H1 (cell line): Measurements from ENCODE around the gene HTR6. TPM values are rescaled to one million over a fixed set of nuclear protein-coding genes. Genes with fewer than 3 reads are reported as not detected.

ENCODE experiments used
- CTCF ChIA-PET: fragments of 300-600 bp; sonication (Branson Sonifier 250); formaldehyde crosslinking; loops from one replicate; lab custom pipeline; 2021; ENCODE audit not compliant: partially characterized antibody; lab: Charles Lee
- POLR2A ChIA-PET: fragments of 300-600 bp; sonication (Branson Sonifier 250); formaldehyde crosslinking; loops from one replicate; lab custom pipeline; 2021; ENCODE audit warnings: inconsistent platforms; ENCODE audit not compliant: partially characterized antibody; lab: Charles Lee
- DNase-seq, 2 experiments: peaks; one replicate each; pipeline versions ENCODE4 v3.0.0 to v3.0.0-alpha.2; 2010 to 2022; ENCODE audit warnings: low spot score in 2 of 2, low read depth in 1 of 2, mixed read lengths in 1 of 2
- FAIRE-seq: peaks from 2 replicates; lab custom pipeline; 2011; peaks lifted over from hg19 to GRCh38; lab: Jason Lieb, UNC
- H2AFZ ChIP-seq: 2 replicates; pipeline ENCODE4 v1.8.1; 2012; ENCODE audit warnings: low read length, inconsistent platforms
- H2AK5ac ChIP-seq: 2 replicates; pipeline ENCODE4 v1.6.1; 2013; ENCODE audit warnings: low read depth, low read length
- H2BK120ac ChIP-seq: replicated peaks from 2 replicates; pipeline ENCODE3; 2013; ENCODE audit warnings: low read depth, low read length, inconsistent platforms
- H2BK12ac ChIP-seq: 2 replicates; pipeline ENCODE4 v1.6.1; 2013; ENCODE audit warnings: low read depth, low read length
- H2BK15ac ChIP-seq: 2 replicates; pipeline ENCODE4 v1.6.1; 2013; ENCODE audit warnings: low read length
- H2BK20ac ChIP-seq: 2 replicates; pipeline ENCODE4 v1.6.1; 2013; ENCODE audit warnings: low read length
- H2BK5ac ChIP-seq: 2 replicates; pipeline ENCODE4 v1.6.1; 2013; ENCODE audit warnings: low read depth, low read length
- H3K14ac ChIP-seq: 2 replicates; pipeline ENCODE4 v1.6.1; 2013; ENCODE audit warnings: inconsistent platforms; ENCODE audit not compliant: insufficient read length
- H3K18ac ChIP-seq: 2 replicates; pipeline ENCODE4 v1.6.1; 2013; ENCODE audit warnings: low read length; ENCODE audit errors: extremely low read depth
- H3K23ac ChIP-seq: 2 replicates; pipeline ENCODE4 v1.6.1; 2013; ENCODE audit warnings: inconsistent platforms; ENCODE audit not compliant: insufficient read length
- H3K23me2 ChIP-seq: 2 replicates; pipeline ENCODE4 v1.6.1; 2013; ENCODE audit warnings: low read depth, low read length
- H3K27ac ChIP-seq: 2 replicates; pipeline ENCODE4 v1.6.1; 2011; ENCODE audit warnings: low read depth, low read length, inconsistent platforms
- H3K27me3 ChIP-seq, 4 experiments: replicated peaks in 1 of 4; 1 replicate in 1 of 4; 2 replicates in 3 of 4; pipeline versions ENCODE4 v1.6.1 to v1.8.1; 2011 to 2013; ENCODE audit warnings: low read length in 3 of 4, mild to moderate bottlenecking in 3 of 4, inconsistent platforms in 2 of 4, mixed read lengths in 2 of 4, moderate library complexity in 1 of 4; ENCODE audit not compliant: control insufficient read depth in 3 of 4, insufficient read depth in 3 of 4; ENCODE audit errors: extremely low read depth in 1 of 4
- H3K36me3 ChIP-seq, 4 experiments: 2 replicates each; pipeline versions ENCODE4 v1.6.1 to v1.8.1; 2011 to 2013; ENCODE audit warnings: mild to moderate bottlenecking in 4 of 4, low read length in 3 of 4, moderate library complexity in 2 of 4, control low read depth in 1 of 4, inconsistent platforms in 1 of 4; ENCODE audit not compliant: insufficient read depth in 4 of 4, control insufficient read depth in 2 of 4
- H3K4ac ChIP-seq: replicated peaks from 2 replicates; pipeline ENCODE3; 2013; ENCODE audit warnings: low read length, low read depth, mixed read lengths, inconsistent platforms; ENCODE audit not compliant: insufficient read length
- H3K4me1 ChIP-seq, 4 experiments: replicated peaks in 1 of 4; 1 replicate in 1 of 4; 2 replicates in 3 of 4; pipeline versions ENCODE4 v1.6.1 to v1.8.1; 2011 to 2013; ENCODE audit warnings: low read length in 3 of 4, inconsistent platforms in 2 of 4, mixed read lengths in 1 of 4; ENCODE audit not compliant: insufficient read depth in 4 of 4, control insufficient read depth in 3 of 4
- H3K4me2 ChIP-seq, 2 experiments: 2 replicates each; pipeline versions ENCODE4 v1.6.1 to v1.8.1; 2011 to 2013; ENCODE audit warnings: low read depth in 2 of 2, low read length in 2 of 2, control low read depth in 1 of 2, inconsistent platforms in 1 of 2, mild to moderate bottlenecking in 1 of 2; ENCODE audit not compliant: insufficient read depth in 1 of 2
- H3K4me3 ChIP-seq, 4 experiments: fragments of 200-600, 300-600 bp in 1 of 4; sonication (generic), shearing (Covaris generic), sonication (Bioruptor Twin) in 1 of 4; 2 replicates each; pipeline versions ENCODE4 v1.5.1 to v1.8.1; 2011 to 2016; ENCODE audit warnings: low read length in 4 of 4, low read depth in 3 of 4, control low read depth in 2 of 4, inconsistent platforms in 2 of 4, mild to moderate bottlenecking in 2 of 4, mixed read lengths in 1 of 4, moderate library complexity in 1 of 4; ENCODE audit not compliant: insufficient read depth in 2 of 4; ENCODE audit errors: extremely low read depth in 1 of 4
- H3K56ac ChIP-seq: replicated peaks from 2 replicates; pipeline ENCODE3; 2013; ENCODE audit warnings: low read depth, mild to moderate bottlenecking, mixed read lengths, low read length, inconsistent platforms; ENCODE audit not compliant: insufficient read length
- H3K79me1 ChIP-seq: 2 replicates; pipeline ENCODE4 v1.6.1; 2013; ENCODE audit warnings: low read depth, low read length, control low read depth
- H3K79me2 ChIP-seq, 2 experiments: 2 replicates each; pipeline versions ENCODE4 v1.6.1 to v1.8.1; 2012 to 2013; ENCODE audit warnings: low read length in 2 of 2, mild to moderate bottlenecking in 2 of 2, inconsistent platforms in 1 of 2; ENCODE audit not compliant: insufficient read depth in 2 of 2, control insufficient read depth in 1 of 2
- H3K9ac ChIP-seq, 4 experiments: replicated peaks in 1 of 4; 1 replicate in 1 of 4; 2 replicates in 3 of 4; pipeline versions ENCODE4 v1.6.1 to v1.8.1; 2011 to 2013; ENCODE audit warnings: low read depth in 3 of 4, low read length in 3 of 4, control low read depth in 2 of 4, mild to moderate bottlenecking in 2 of 4, moderate library complexity in 2 of 4, inconsistent platforms in 1 of 4; ENCODE audit errors: extremely low read depth in 1 of 4
- H3K9me3 ChIP-seq, 2 experiments: 2 replicates each; pipeline versions ENCODE4 v1.6.1 to v1.8.1; 2012 to 2013; ENCODE audit warnings: mild to moderate bottlenecking in 2 of 2, moderate library complexity in 2 of 2, control low read depth in 1 of 2, inconsistent platforms in 1 of 2, low read depth in 1 of 2, low read length in 1 of 2, mixed read lengths in 1 of 2; ENCODE audit not compliant: insufficient read depth in 2 of 2
- H4K20me1 ChIP-seq, 2 experiments: replicated peaks in 1 of 2; 2 replicates each; pipeline versions ENCODE3 to v1.8.1; 2011 to 2013; ENCODE audit warnings: inconsistent platforms in 2 of 2, low read length in 2 of 2, mild to moderate bottlenecking in 1 of 2; ENCODE audit not compliant: insufficient read depth in 2 of 2, control insufficient read depth in 1 of 2
- H4K5ac ChIP-seq: 2 replicates; pipeline ENCODE4 v1.6.1; 2013; ENCODE audit warnings: low read length, low read depth, mixed read lengths, inconsistent platforms; ENCODE audit not compliant: insufficient read length
- H4K8ac ChIP-seq: 2 replicates; pipeline ENCODE4 v1.8.0; 2013; ENCODE audit warnings: mild to moderate bottlenecking, moderate library complexity, low read length, inconsistent platforms; ENCODE audit not compliant: insufficient read depth; ENCODE audit errors: extremely low read depth
- H4K91ac ChIP-seq: replicated peaks from 2 replicates; pipeline ENCODE3; 2013; ENCODE audit warnings: low read length, mixed read lengths, inconsistent platforms; ENCODE audit not compliant: insufficient read length
- CEBPB ChIP-seq: IDR thresholded peaks from 2 replicates; pipeline ENCODE4 v1.6.1; 2012; ENCODE audit warnings: low read depth, low read length
- EP300 ChIP-seq, 2 experiments: IDR thresholded peaks; 1 replicate in 1 of 2; 2 replicates in 1 of 2; pipeline ENCODE4 v1.6.1; 2011 to 2012; ENCODE audit warnings: low read depth in 2 of 2, low read length in 2 of 2, mild to moderate bottlenecking in 2 of 2, borderline replicate concordance in 1 of 2, inconsistent platforms in 1 of 2, moderate library complexity in 1 of 2
- POU5F1 ChIP-seq: IDR thresholded peaks from 2 replicates; pipeline ENCODE4 v1.6.1; 2011; ENCODE audit warnings: low read depth, mild to moderate bottlenecking, low read length, moderate library complexity
- RNF2 ChIP-seq: fragments of 200-900, 300-1000 bp; sonication (generic); IDR thresholded peaks from 2 replicates; pipeline ENCODE4 v1.7.1; 2016; ENCODE audit warnings: borderline replicate concordance, low read depth, mild to moderate bottlenecking, antibody characterized with exemption, low read length; ENCODE audit not compliant: poor library complexity, severe bottlenecking; ENCODE audit errors: missing control alignments
- SIRT6 ChIP-seq: IDR thresholded peaks from one replicate; pipeline ENCODE4 v1.7.1; 2012; ENCODE audit warnings: low read length, inconsistent platforms
- WGBS, 2 experiments: shearing (Covaris generic) in 1 of 2; methylation state at CpG; one replicate each; pipeline versions ENCODE4 v1.1.6 to v1.1.7; 2013 to 2015; ENCODE audit warnings: low lambda C conversion rate in 2 of 2, mixed read lengths in 2 of 2, inconsistent platforms in 1 of 2, low coverage in 1 of 2, missing lambda C conversion rate in 1 of 2; ENCODE audit not compliant: insufficient replicate concordance in 2 of 2, insufficient coverage in 1 of 2, insufficient read length in 1 of 2; ENCODE audit errors: extremely low coverage in 1 of 2, missing lambda C conversion rate in 1 of 2; 5-methylcytosine and 5-hydroxymethylcytosine counted together
- polyA plus RNA-seq, 7 experiments: library from polyadenylated mRNA; depleted of rRNA in 3 of 7; stranded (reverse) in 5 of 7; unstranded in 2 of 7; fragments of >200 nt in 5 of 7; fragments of 200-250 nt in 2 of 7; gene quantifications; 1 replicate in 5 of 7; 2 replicates in 1 of 7; 4 replicates in 1 of 7; pipeline versions ENCODE4 v1.2.1 to v1.2.3, GENCODE V29; 2011 to 2013; ENCODE audit warnings: missing spikeins in 2 of 7, mixed read lengths in 2 of 7
- total RNA-seq: library from RNA; stranded (reverse); fragmentation: NEBNext Ultra II Directional; extraction: Animal tissue kit (Norgen Biotek cat#: 25700); gene quantifications from 2 replicates; pipeline ENCODE4 v1.2.1, GENCODE V29; 2021
- TF ChIP-seq, protein P1 (sequence below), 3 experiments: IDR thresholded peaks; 1 replicate in 2 of 3; 2 replicates in 1 of 3; pipeline versions ENCODE4 v1.5.1 to v1.6.1; 2011; ENCODE audit warnings: low read length in 3 of 3, mild to moderate bottlenecking in 3 of 3, inconsistent platforms in 2 of 3, low read depth in 1 of 3, moderate library complexity in 1 of 3; ENCODE audit not compliant: insufficient read depth in 1 of 3; ENCODE audit errors: control extremely low read depth in 1 of 3

HTR6 gene
- total and polyA plus RNA-seq, 2 of the 8 experiments (the other 6 are each of a cell fraction or from before 2014, with no cell fraction given): 0.76 to 0.95 TPM

DNA sequence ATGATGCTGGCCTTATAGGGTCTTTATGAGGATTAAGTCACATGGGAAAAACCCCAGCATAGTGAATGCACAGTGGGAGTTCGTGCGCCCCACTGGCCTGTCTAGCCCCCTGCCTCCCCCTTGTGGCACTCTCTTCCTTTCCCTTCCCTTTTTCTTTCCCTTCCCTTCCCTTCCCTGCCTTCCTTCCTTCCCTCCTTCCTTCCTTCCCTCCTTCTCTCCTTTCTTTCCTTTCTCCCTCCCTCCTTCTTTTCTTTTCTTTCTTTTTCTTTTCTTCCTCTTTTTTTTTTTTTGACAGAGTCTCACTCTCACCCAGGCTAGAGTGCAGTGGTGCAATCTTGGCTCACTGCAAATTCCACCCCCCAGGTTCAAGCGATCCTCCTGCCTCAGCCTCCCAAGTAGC, 38.6 kb downstream of the HTR6 start:
- Histone ChIP-seq H4K20me1 (no peaks in the 10 kb centered on the region), H3K4ac (no peak overlapping the region), H3K79me1 (no peaks in the 10 kb centered on the region), H4K91ac (no peak overlapping the region), H4K5ac (no peak overlapping the region), H3K18ac (no peak overlapping the region), H2BK5ac (no peak overlapping the region), H3K4me2 (no peak overlapping the region), H3K27ac (no peak overlapping the region), H4K8ac (no peak overlapping the region), H2BK120ac (no peak overlapping the region), H2BK12ac (no peak overlapping the region), H2AFZ (no peak overlapping the region), H3K14ac (no peak overlapping the region), H3K4me3 (no peak overlapping the region), H2BK20ac (no peak overlapping the region), H3K9ac (no peak overlapping the region), H3K9me3 (no peaks in the 10 kb centered on the region), H3K79me2 (no peaks in the 10 kb centered on the region), H2AK5ac (no peak overlapping the region), H3K56ac (no peak overlapping the region), H3K23ac (no peak overlapping the region), H3K23me2 (no peaks in the 10 kb centered on the region), H2BK15ac (no peak overlapping the region), H3K4me1 (peaks cover 0 to 8% (median 3%) of the 10 kb centered on the region in 4 experiments; a peak in 5 of 7 replicates), H3K36me3 (no peaks in the 10 kb centered on the region), H3K27me3 (no peaks in the 10 kb centered on the region)
- FAIRE-seq (no peak), DNase-seq (no peak)
- 41% methylated on average over 2 of the region's 3 CpGs; no CpG with 5 or more reads in 1 of the 2 experiments for WGBS, 2 experiments
- CTCF ChIA-PET: interaction anchor here (0.7 to 9.8 kb wide), 19 partner anchors 8 to 1088 kb away, joined by 3 to 127 read pairs (median 9); partner anchors contain the start of genes HTR6 and OTUD3
- TF ChIP-seq RNF2 (no peak), EP300 (IDR thresholded peaks at IDR 0.05; ENCODE audit: borderline replicate concordance in 1 of 2, low read depth in 2 of 2, low read length in 2 of 2) (no peak), POU5F1 (no peak), CEBPB (no peak), SIRT6 (no peak)
- TF ChIP-seq, protein P1, sequence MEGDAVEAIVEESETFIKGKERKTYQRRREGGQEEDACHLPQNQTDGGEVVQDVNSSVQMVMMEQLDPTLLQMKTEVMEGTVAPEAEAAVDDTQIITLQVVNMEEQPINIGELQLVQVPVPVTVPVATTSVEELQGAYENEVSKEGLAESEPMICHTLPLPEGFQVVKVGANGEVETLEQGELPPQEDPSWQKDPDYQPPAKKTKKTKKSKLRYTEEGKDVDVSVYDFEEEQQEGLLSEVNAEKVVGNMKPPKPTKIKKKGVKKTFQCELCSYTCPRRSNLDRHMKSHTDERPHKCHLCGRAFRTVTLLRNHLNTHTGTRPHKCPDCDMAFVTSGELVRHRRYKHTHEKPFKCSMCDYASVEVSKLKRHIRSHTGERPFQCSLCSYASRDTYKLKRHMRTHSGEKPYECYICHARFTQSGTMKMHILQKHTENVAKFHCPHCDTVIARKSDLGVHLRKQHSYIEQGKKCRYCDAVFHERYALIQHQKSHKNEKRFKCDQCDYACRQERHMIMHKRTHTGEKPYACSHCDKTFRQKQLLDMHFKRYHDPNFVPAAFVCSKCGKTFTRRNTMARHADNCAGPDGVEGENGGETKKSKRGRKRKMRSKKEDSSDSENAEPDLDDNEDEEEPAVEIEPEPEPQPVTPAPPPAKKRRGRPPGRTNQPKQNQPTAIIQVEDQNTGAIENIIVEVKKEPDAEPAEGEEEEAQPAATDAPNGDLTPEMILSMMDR (IDR thresholded peaks at IDR 0.05; ENCODE audit: control extremely low read depth in 1 of 3, insufficient read depth in 1 of 3, low read depth in 1 of 3, low read length in 3 of 3): peak in 1 of 3 experiments; percentile 3; a peak in 1 of 4 replicates
- POLR2A ChIA-PET: no interaction called here
